PC-9 (cell line): ENCODE data around the gene CAMTA1. TPM values are rescaled to one million over a fixed set of nuclear protein-coding genes. Genes with fewer than 3 reads are reported as not detected.
"Not testable (repeated sequence)": the region's sequence is repeated elsewhere in the genome, so short reads cannot be mapped to it uniquely, and the experiment has no call there.

Experiments used
- BruUV-seq: library from RNA; stranded (reverse); fragments of 400-500 nt; replicated peaks from 2 replicates; lab custom pipeline; 2021; lab: Mats Ljungman, UMichigan
- CTCF ChIA-PET: fragments of 300-600 bp; sonication (Branson Sonifier 250); formaldehyde crosslinking; loops from one replicate; lab custom pipeline; 2022; ENCODE audit warnings: antibody characterized with exemption; lab: Charles Lee
- POLR2A ChIA-PET: fragments of 300-600 bp; sonication (Branson Sonifier 250); formaldehyde crosslinking; loops from one replicate; lab custom pipeline; 2022; ENCODE audit warnings: antibody characterized with exemption; ENCODE audit not compliant: unreplicated experiment; lab: Charles Lee
- DNase-seq, 2 experiments: peaks; one replicate each; pipeline versions ENCODE4 v3.0.0 to v3.0.0-alpha.2; 2015 to 2022; ENCODE audit warnings: mixed read lengths in 1 of 2
- H2AFZ ChIP-seq: fragments of 200-600 bp; sonication (generic); 2 replicates; pipeline ENCODE4 v1.8.1; 2017; ENCODE audit warnings: antibody characterized with exemption
- H3F3A ChIP-seq: fragments of 200-600 bp; sonication (generic); 2 replicates; pipeline ENCODE4 v1.8.1; 2017; ENCODE audit warnings: antibody characterized with exemption, mild to moderate bottlenecking, low read depth; ENCODE audit not compliant: insufficient read depth
- H3K27ac ChIP-seq: fragments of 200-600 bp; sonication (generic); 2 replicates; pipeline ENCODE4 v1.6.1; 2016; ENCODE audit warnings: mixed run types
- H3K27me3 ChIP-seq: fragments of 200-600 bp; sonication (generic); 2 replicates; pipeline ENCODE4 v1.6.1; 2016; ENCODE audit warnings: low read depth, mixed run types; ENCODE audit not compliant: insufficient read depth
- H3K36me3 ChIP-seq: fragments of 200-600 bp; sonication (generic); 2 replicates; pipeline ENCODE4 v1.6.1; 2016; ENCODE audit warnings: low read depth, mixed run types
- H3K4me1 ChIP-seq: fragments of 200-600 bp; sonication (generic); replicated peaks from 2 replicates; pipeline ENCODE4 v1.6.1; 2016; ENCODE audit warnings: mixed run types; ENCODE audit not compliant: insufficient read depth
- H3K4me2 ChIP-seq: fragments of 200-600 bp; sonication (generic); 2 replicates; pipeline ENCODE4 v1.6.1; 2017; ENCODE audit warnings: mixed run types
- H3K4me3 ChIP-seq: fragments of 200-600 bp; sonication (generic); 2 replicates; pipeline ENCODE4 v1.6.1; 2016; ENCODE audit warnings: mixed run types
- H3K79me2 ChIP-seq: fragments of 200-600 bp; sonication (generic); 2 replicates; pipeline ENCODE4 v1.6.1; 2017; ENCODE audit warnings: low read depth, mixed run types
- H3K9me2 ChIP-seq: fragments of 200-600 bp; sonication (generic); 2 replicates; pipeline ENCODE4 v1.8.1; 2017; ENCODE audit warnings: mild to moderate bottlenecking; ENCODE audit not compliant: insufficient read depth
- H3K9me3 ChIP-seq: fragments of 200-600 bp; sonication (generic); 2 replicates; pipeline ENCODE4 v1.8.1; 2016; ENCODE audit warnings: low read depth; ENCODE audit not compliant: insufficient read depth
- H4K20me1 ChIP-seq: fragments of 200-600 bp; sonication (generic); 2 replicates; pipeline ENCODE4 v1.8.1; 2017; ENCODE audit not compliant: insufficient read depth
- EZH2 ChIP-seq: fragments of 200-600 bp; sonication (generic); IDR thresholded peaks from 2 replicates; pipeline ENCODE4 v1.8.0; 2017; ENCODE audit warnings: antibody characterized with exemption, low read depth
- intact Hi-C: fragments of 100-400 bp; cut with micrococcal nuclease; formaldehyde crosslinking; loops from one replicate; pipeline ENCODE4 v1.10.0; 2022; ENCODE audit not compliant: unreplicated experiment
- total RNA-seq: library from RNA; stranded (reverse); gene quantifications from 2 replicates; pipeline ENCODE4 v1.2.3, GENCODE V29; 2021
- TF ChIP-seq, protein P1 (sequence below): fragments of 200-600 bp; sonication (generic); conservative IDR thresholded peaks from 2 replicates; pipeline ENCODE4 v1.6.1; 2017; ENCODE audit warnings: mixed run types, antibody characterized with exemption, mild to moderate bottlenecking, moderate library complexity

Gene CAMTA1
- total RNA-seq, 1 experiment from 2014 or later: 72.3 TPM

DNA sequence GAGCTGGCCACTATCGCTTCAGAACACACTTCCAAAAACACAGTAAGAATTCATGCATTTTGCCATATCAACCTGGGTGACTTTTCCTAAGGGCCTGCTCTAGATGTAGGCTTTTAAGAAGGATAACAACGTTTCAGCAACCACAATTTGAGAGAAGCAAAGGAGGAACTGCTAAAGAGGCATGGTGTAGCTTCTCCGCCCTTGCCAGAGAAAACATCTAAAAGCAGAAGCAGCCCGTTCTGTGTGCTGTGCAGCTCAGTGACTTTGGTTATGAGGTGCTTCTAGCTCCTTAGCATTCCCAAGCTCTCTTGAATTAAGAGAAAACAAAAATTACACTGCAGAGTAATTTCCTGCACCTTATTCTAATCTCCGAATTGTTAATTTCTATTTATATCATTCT is 1001.5 kb downstream of the CAMTA1 start:
- Histone ChIP-seq H3K9me2 (no peaks in the 10 kb centered on the region), H3K4me1 (no peaks in the 10 kb centered on the region), H4K20me1 (no peaks in the 10 kb centered on the region), H3K27me3 (no peaks in the 10 kb centered on the region), H3F3A (peaks cover 10% of the 10 kb centered on the region; the same call in 1 of the 2 replicates), H2AFZ (no peak overlapping the region), H3K79me2 (no peaks in the 10 kb centered on the region), H3K4me3 (no peak overlapping the region), H3K36me3 (peaks cover 16% of the 10 kb centered on the region), H3K9me3 (0 out of 2 replicates have a peak, but pooled peaks cover 5% of the 10 kb centered on the region), H3K27ac (no peak overlapping the region), H3K4me2 (no peak overlapping the region)
- no TSS peak for BruUV-seq
- TF ChIP-seq EZH2: no peak
- TF ChIP-seq, protein P1, sequence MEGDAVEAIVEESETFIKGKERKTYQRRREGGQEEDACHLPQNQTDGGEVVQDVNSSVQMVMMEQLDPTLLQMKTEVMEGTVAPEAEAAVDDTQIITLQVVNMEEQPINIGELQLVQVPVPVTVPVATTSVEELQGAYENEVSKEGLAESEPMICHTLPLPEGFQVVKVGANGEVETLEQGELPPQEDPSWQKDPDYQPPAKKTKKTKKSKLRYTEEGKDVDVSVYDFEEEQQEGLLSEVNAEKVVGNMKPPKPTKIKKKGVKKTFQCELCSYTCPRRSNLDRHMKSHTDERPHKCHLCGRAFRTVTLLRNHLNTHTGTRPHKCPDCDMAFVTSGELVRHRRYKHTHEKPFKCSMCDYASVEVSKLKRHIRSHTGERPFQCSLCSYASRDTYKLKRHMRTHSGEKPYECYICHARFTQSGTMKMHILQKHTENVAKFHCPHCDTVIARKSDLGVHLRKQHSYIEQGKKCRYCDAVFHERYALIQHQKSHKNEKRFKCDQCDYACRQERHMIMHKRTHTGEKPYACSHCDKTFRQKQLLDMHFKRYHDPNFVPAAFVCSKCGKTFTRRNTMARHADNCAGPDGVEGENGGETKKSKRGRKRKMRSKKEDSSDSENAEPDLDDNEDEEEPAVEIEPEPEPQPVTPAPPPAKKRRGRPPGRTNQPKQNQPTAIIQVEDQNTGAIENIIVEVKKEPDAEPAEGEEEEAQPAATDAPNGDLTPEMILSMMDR: no peak
- ChIA-PET POLR2A (no interaction called here), CTCF (no interaction called here)
- no peak for DNase-seq
- intact Hi-C loops: no loop called here

DNA sequence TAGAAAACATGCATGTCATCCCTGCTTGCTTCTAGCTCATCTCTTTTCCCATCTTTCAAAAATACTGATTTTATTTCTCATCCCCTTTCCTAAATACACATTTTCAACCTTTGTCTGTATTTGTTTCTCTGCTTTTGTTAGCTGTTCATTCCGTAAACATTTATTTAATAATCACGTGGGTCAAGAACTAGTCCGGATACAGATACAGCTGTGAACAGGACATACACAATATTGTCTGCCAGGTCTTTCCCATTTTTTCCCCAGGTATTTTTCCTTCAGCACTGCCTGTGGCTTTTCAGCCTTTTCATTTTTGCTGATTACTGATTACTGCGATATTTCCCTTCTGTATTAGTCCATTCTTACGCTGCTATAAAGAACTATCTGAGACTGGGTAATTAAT is 1004.6 kb downstream of the CAMTA1 start:
- H3K4me1 ChIP-seq: no peaks in the 10 kb centered on the region
- no peaks in the 10 kb centered on the region for H3K27me3 ChIP-seq
- ChIA-PET POLR2A (interaction anchor here (0.6 kb wide), 1 partner anchor 130 kb away, joined by 5 read pairs; no protein-coding TSS in a partner anchor), CTCF (no interaction called here)
- no peak overlapping the region for H3K4me2 ChIP-seq
- BruUV-seq: no TSS peak
- 0 out of 2 replicates have a peak, but pooled peaks cover 5% of the 10 kb centered on the region for H3K9me3 ChIP-seq
- no peaks in the 10 kb centered on the region for H3F3A ChIP-seq
- peaks cover 16% of the 10 kb centered on the region for H3K36me3 ChIP-seq
- TF ChIP-seq, protein P1: no peak
- no peak for TF ChIP-seq EZH2
- no peak overlapping the region for H2AFZ ChIP-seq
- H4K20me1 ChIP-seq: no peaks in the 10 kb centered on the region
- intact Hi-C loops: no loop called here
- no peak for DNase-seq
- no peak overlapping the region for H3K4me3 ChIP-seq
- H3K27ac ChIP-seq: no peak overlapping the region
- no peaks in the 10 kb centered on the region for H3K79me2 ChIP-seq
- H3K9me2 ChIP-seq: no peaks in the 10 kb centered on the region

DNA sequence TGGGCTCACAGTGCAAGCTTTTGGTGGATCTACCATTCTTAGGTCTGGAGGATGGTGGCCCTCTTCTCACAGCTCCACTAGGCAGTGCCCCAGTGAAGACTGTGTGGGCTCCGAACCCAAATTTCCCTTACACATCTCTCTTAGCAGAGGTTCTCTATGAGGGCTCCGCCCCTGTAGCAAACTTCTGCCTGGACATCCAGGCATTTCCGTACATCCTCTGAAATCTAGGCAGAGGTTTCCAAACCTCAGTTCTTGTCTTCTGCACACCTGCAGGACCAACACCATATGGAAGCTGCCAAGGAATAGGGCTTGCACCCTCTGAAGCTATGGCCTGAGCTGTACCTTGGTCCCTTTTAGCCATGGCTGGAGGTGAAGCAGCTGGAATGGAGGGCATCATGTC is 1005.8 kb downstream of the CAMTA1 start:
- H3K4me2 ChIP-seq, DNase-seq, H3K4me3 ChIP-seq, H3K27me3 ChIP-seq, H3K9me3 ChIP-seq, H3F3A ChIP-seq, H3K27ac ChIP-seq, BruUV-seq, H2AFZ ChIP-seq, POLR2A ChIA-PET, H3K79me2 ChIP-seq, H3K4me1 ChIP-seq, intact Hi-C loops, H3K9me2 ChIP-seq, CTCF ChIA-PET, H4K20me1 ChIP-seq: not testable (repeated sequence)
- peaks cover 16% of the 10 kb centered on the region for H3K36me3 ChIP-seq

DNA sequence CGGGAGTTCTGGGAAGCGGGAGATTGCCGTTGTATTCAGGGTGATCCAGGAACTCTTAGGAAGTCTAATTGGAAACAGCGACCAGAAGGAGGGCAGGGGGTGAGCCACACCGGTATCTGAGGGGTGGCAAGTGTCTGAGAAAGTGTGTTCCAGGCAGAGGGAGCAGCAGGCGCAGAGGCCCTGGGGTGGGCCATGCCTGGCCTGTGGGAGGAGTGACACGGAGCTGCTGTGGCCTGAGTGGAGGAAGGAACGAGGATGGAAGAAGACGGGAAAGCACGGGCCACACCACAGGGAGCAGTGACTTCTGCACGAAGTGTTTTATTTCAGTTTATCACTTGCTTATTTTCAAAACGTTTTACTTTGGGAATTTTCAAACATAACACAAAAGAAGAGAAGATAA is 1010.2 kb downstream of the CAMTA1 start:
- Histone ChIP-seq H3K4me1 (no peaks in the 10 kb centered on the region), H2AFZ (no peak overlapping the region), H3K9me3 (0 out of 2 replicates have a peak, but pooled peaks cover 4% of the 10 kb centered on the region), H3K4me2 (no peak overlapping the region), H3K27me3 (no peaks in the 10 kb centered on the region), H3K27ac (no peak overlapping the region), H3K4me3 (no peak overlapping the region), H4K20me1 (no peaks in the 10 kb centered on the region), H3K9me2 (no peaks in the 10 kb centered on the region), H3K79me2 (no peaks in the 10 kb centered on the region), H3F3A (no peaks in the 10 kb centered on the region), H3K36me3 (peaks cover 3% of the 10 kb centered on the region; the same call in 1 of the 2 replicates)
- DNase-seq: no peak
- TF ChIP-seq, protein P1: no peak
- intact Hi-C loops: no loop called here
- ChIA-PET CTCF (no interaction called here), POLR2A (no interaction called here)
- no TSS peak for BruUV-seq
